HG03432 (cell line): ENCODE measurements around the gene RELA.
"Not testable (repeated sequence)": the region's sequence is repeated elsewhere in the genome, so short reads cannot be mapped to it uniquely, and the experiment has no call there.

Experiments
- ATAC-seq: cut with Tn5 transposase; IDR thresholded peaks from one replicate; pipeline ENCODE4 v1.9.1; 2021; ENCODE audit warnings: mild to moderate bottlenecking, moderate library complexity; ENCODE audit not compliant: unreplicated experiment

The RELA gene

GRCh38 chr11:65662799-65663638 is at the start of gene RELA:
TSS of gene RELA (minus strand) at chr11:65662916. CDS start at chr11:65662832, 84 bp downstream.
- peak; percentile 87 for ATAC-seq

- ATAC-seq, result peak; percentile 86
These were observed 49.3 kb upstream of the RELA start, which contains the start of gene KAT5 for GRCh38 chr11:65711785-65712632. TSS of gene KAT5 (plus strand) at chr11:65712252. CDS start at chr11:65712268, 16 bp downstream.

GRCh38 chr11:65710421-65710820 is 47.7 kb upstream of the RELA start:
- ATAC-seq, result no peak

DNA sequence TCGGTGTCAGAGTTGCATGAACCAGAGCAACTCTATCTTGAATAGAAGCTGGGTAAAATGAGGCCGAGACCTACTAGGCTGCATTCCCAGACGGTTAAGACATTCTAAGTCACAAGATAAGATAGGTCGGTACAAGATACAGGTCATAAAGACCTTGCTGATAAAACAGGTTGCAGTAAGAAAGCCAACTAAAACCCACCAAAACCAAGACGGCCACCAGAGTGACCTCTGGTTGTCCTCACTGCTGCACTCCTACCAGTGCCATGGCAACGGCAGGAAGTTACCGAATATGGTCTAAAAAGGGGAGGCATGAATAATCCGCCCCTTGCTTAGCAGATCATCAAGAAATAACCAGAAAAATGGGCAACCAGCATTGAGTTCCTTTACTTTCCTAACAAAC is 46.9 kb upstream of the RELA start:
- ATAC-seq, result no peak

DNA sequence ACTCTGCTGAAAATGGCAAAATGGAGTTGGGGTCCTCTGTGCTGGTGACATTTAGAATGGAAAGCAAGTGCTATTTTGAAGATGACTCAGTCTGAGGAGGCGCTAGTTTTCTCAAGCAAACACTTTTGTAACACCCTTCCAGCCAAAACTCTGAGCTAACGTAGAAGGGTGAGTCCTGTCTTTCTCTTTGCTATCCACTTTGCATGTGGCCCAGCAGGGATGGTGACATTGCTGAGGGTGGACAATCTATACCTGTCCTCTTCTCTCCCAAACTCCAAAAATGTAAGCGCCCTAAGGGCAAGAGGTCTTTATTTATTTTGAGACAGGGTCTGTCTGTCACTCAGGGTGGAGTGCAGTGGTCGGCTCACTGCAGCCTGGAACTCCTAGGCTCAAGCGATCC is 45.7 kb upstream of the RELA start:
- no peak for ATAC-seq

DNA sequence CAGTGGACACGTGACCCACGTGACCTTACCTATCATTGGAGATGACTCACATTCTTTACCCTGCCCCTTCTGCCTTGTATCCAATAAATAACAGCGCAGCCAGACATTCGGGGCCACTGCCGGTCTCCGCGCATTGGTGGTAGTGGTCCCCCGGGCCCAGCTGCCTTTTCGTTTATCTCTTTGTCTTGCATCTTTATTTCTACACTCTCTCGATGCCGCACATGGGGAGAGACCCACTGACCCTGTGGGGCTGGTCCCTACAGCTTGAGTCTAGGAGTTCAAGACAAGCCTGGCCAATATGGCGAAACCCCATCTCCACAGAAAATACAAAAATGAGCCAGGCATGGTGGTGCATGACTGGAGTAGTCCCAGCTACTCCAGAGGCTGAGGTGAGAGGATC is 44.3 kb upstream of the RELA start:
- ATAC-seq, result not testable (repeated sequence)

DNA sequence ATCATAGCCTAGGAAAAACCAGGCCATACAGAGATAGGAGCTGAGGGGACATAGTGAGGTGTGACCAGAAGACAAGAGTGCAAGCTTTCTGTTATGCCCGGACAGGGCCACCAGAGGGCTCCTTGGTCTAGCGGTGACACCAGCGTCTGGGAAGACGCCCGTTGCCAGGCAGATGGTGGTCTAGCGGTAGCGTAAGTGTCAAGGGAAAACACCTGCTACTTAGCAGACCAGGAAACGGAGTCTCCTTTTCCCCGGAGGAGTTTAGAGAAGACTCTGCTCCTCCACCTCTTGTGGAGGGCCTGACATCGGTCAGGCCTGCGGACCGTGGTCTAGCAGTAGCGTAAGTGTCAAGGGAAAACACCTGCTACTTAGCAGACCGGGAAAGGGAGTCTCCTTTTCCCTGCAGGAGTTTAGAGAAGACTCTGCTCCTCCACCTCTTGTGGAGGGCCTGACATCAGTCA is 43.6 kb upstream of the RELA start:
- ATAC-seq, result not testable (repeated sequence)

DNA sequence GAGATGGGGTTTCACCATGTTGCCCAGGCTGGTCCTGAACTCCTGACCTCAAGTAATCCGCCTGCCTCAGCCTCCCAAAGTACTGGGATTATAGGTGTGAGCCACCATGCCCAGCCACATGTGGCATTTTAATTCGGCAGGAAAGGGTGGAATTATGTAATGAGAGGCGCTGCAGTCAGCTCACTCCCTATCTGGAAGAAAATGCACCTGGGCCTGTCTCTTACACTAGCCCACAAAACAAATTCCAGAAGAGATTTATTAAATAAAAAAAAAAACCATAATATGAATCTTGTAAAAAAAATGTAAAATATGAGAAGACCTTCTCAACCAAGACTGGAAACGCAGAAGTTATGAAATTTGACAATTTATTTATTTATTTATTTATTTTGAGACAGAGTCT is 41.1 kb upstream of the RELA start:
- ATAC-seq, result no peak

DNA sequence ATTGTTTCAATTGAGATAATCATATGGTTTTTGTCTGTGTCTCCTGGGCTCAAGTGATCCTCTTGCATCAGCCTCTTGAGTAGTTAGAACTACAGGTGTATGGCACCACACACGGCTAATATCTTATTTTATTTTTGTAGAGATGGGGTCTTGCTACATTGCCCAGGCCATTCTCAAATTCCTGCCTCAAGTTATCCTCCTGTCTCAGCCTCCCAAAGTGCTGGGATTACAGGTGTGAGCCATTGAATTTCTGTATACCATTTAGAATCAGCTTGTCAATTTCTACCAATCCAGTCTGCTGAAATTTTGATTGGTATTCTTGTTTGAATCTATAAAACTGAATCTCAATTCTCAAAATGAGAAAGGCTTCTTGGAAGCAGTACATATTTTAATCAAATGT is 39.0 kb upstream of the RELA start:
- ATAC-seq, result no peak

GRCh38 chr11:65700399-65700798 is 37.7 kb upstream of the RELA start:
- ATAC-seq, result no peak

DNA sequence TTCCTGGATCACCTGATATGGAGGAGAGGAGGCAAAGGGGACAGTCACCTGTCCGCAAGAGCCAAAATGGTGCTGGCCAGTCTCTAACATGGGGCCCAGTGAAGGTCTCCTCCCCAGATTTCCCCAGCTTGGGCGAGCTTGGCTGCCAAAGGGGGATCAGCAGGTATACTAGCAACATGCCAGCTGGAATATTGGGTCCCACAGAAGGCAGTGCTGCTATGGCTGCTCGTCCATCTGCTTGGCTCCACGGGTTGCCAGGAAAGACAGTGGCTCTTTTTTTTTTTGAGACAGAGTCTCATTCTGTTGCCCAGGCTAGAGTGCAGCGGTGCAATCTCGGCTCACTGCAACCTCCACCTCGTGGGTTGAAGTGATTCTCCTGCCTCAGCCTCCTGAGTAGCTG is 36.6 kb upstream of the RELA start:
- ATAC-seq, result no peak

DNA sequence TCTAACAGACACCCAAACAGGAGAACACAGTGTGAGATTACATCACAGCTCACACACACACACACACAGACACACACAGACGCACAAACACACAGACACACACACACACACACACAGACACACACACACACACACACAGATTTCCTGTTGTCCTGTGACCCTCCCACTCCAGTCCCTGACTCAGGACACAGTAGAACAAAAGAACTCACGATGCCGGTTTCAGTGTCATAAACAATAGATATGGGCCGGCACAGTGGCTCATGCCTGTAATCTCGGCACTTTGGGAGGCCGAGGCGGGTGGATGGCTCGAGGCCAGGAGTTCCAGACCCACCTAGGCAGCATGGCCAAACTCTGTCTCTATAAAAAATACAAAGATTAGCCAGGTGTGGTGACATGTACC is 35.5 kb upstream of the RELA start:
- no peak for ATAC-seq

- ATAC-seq, result no peak
These were observed 34.3 kb upstream of the RELA start for GRCh38 chr11:65696802-65697552.

DNA sequence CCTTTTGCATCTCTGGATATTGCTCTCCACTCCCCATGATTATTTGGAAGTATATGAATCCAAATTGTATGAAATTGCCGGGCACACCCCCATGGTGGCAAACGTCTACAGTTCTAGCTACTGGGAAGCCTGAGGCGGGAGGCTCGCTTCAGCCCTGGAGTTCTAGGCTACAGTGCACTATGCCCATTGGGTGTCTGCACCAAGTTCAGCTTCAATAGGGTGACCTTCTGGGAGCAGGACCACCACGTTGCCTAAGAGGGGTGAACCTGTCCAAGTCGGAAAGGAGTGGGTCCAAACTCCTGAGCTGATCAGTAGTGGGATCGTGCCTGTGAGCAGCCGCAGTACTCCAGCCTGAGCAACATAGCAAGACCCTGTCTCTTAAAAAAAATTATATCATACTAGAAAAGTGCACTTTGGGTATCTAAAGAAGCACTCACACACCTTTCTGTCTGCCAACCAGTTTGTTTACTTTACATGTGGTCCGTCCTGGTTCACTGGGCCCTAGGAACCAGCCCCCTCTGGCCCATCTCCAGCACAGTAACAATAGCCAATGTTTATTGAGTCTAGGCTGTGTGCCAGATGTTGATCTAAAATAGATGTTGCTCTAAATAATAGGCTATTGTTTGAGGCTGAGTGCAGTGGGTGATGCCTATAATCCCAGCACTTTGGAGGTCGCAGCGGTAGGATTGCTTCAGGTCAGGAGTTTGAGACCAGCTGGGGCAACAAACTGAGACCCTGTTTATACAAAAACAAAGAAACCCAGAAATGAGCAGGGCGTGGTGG is 32.9 kb upstream of the RELA start:
- ATAC-seq, result no peak

DNA sequence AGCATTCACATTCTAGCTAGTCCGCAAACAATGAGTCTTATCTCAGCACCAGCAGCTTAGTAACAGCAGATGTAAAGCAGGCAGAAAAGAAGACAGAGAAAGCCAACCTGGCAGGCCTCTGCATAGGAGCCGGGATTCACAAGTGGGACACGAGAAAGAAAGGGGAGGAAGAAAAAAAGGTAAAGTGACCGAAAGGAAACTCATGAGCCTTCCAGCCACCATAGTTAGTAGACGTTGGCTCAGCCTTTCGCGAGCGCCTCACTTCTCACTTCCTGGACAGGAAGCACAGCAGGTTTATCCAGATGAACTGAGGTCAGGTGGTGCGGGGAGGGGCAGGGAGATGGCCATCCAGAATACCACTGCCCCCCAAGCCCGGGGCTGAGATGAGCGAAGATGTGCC is 29.7 kb upstream of the RELA start:
- no peak for ATAC-seq

GRCh38 chr11:65691847-65692246 is 29.1 kb upstream of the RELA start:
- ATAC-seq, result not testable (repeated sequence)

DNA sequence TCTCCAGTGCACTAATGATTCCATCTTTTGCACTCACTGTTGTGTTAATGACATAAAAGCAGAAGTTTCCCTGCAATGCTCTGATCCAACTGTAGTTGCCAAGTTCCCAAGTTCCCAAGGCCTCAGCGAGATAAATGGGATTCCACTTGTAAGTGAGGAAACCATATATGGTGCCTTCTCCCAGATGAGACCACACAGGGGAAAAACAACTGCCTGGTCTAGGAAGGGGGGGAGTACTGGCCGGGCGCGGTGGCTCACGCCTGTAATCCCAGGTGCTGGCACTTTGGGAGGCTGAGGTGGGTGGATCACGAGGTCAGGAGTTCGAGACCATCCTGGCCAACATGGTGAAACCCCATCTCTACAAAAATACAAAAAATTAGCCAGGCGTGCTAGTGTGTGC is 23.3 kb upstream of the RELA start:
- ATAC-seq, result no peak

- not testable (repeated sequence) for ATAC-seq
These were observed 20.8 kb upstream of the RELA start for GRCh38 chr11:65683480-65683879.

DNA sequence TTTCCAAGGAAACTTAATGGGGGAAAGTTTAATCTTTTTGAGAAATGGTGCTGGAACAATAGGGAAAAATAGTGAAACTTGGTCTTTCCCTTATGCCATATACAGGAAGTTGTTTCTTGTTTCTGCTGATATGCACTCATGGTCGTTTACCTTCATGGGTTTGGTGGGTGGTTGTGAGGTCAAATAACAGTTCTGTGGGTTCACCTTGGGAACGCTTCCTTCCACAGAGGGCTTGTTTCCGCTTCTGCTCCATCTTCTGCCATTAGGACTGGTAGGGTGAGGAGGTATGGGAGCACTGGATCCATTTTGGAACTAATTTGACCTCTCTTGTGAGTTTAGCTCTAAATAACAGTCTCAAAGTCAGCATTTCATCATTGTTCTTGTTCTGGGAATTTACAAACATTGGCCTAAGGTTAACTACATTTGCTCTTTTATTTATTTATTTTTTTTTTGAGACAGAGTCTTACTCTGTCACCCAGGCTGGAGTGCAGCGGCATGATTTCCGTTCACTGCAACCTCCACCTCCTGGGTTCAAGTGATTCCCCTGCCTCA is 17.6 kb upstream of the RELA start:
- no peak for ATAC-seq

DNA sequence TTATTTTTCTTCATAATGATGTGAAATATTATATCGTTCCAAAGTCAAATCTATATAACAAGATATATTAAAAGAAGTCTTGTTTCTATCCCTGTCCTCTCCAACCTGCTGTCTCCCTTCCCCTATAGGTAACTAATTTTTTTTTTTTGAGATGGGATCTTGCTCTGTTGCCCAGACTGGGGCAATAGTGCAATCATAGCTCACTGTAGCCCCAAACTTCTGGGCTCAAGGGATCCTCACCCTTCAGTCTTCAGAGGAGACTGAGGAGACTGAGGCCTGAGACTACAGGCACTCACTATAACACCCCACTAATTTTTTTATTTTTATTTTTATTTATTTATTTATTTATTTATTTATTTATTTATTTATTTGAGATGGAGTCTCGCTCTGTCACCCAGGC is 10.3 kb upstream of the RELA start:
- ATAC-seq, result no peak
